Bladder microvascular endothelial cell (primary cell): Measurements from ENCODE around the gene SHROOM2. TPM values are rescaled to one million over a fixed set of nuclear protein-coding genes. Genes with fewer than 3 reads are reported as not detected.

Experiments
- total RNA-seq: library from RNA; depleted of rRNA; stranded (reverse); fragments of >200 nt; gene quantifications from 2 replicates; pipeline ENCODE4 v1.2.3, GENCODE V29; 2014

The SHROOM2 gene, protein sequence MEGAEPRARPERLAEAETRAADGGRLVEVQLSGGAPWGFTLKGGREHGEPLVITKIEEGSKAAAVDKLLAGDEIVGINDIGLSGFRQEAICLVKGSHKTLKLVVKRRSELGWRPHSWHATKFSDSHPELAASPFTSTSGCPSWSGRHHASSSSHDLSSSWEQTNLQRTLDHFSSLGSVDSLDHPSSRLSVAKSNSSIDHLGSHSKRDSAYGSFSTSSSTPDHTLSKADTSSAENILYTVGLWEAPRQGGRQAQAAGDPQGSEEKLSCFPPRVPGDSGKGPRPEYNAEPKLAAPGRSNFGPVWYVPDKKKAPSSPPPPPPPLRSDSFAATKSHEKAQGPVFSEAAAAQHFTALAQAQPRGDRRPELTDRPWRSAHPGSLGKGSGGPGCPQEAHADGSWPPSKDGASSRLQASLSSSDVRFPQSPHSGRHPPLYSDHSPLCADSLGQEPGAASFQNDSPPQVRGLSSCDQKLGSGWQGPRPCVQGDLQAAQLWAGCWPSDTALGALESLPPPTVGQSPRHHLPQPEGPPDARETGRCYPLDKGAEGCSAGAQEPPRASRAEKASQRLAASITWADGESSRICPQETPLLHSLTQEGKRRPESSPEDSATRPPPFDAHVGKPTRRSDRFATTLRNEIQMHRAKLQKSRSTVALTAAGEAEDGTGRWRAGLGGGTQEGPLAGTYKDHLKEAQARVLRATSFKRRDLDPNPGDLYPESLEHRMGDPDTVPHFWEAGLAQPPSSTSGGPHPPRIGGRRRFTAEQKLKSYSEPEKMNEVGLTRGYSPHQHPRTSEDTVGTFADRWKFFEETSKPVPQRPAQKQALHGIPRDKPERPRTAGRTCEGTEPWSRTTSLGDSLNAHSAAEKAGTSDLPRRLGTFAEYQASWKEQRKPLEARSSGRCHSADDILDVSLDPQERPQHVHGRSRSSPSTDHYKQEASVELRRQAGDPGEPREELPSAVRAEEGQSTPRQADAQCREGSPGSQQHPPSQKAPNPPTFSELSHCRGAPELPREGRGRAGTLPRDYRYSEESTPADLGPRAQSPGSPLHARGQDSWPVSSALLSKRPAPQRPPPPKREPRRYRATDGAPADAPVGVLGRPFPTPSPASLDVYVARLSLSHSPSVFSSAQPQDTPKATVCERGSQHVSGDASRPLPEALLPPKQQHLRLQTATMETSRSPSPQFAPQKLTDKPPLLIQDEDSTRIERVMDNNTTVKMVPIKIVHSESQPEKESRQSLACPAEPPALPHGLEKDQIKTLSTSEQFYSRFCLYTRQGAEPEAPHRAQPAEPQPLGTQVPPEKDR (N-terminal part only)
- total RNA-seq, result 3.7 and 11.0 TPM in 2 replicates

GRCh38 chrX:9785944-9786797 lies at the start of gene SHROOM2:
Gene SHROOM2, plus strand, starts transcription at chrX:9786429. Its CDS starts 117 bp downstream, at chrX:9786546.

DNA sequence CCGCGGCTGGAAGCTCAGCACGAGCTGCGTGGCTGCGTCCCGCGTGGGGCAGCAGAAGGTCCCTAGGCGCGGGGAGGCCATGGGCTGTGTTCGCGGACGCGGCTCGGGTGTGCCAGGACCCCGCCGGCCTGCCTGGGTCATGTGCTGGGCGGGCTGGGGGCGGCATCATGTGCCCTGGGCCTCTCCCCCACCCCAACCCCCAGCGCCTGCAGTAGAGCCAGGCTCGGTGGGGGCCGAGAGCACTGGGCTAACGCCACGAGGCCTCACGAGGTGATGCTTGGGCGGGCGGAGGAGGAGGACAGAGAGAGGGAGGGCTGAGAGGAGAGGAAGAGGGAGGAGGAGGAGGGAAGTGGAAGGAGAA lies 20.5 kb upstream of the SHROOM2 start, which contains the start of gene GPR143:
TSS of gene GPR143 (minus strand) at position 111 of the 361 bp plus-strand sequence. CDS start at position 81, 30 bp downstream.

GRCh38 chrX:9966775-9967408 lies 180.7 kb downstream of the SHROOM2 start, which contains the start of gene CLDN34:
Gene CLDN34, plus strand, starts transcription at chrX:9967358. Its CDS starts 0 bp downstream, at chrX:9967358.

Other genes with a start within 250 kb of the SHROOM2 start
- gene GPR143, start 20.6 kb upstream of the SHROOM2 start, total RNA-seq, result 1.5 and 2.0 TPM in 2 replicates
- gene CLDN34, start 180.9 kb downstream of the SHROOM2 start, total RNA-seq, result 0.25 TPM in 1 of 2 replicates, not detected in the other